GM19468 (cell line): ENCODE data around the gene HEPACAM.
A peak's percentile ranks its signal among the peaks of the same experiment; 100 is the strongest.

Experiments
- ATAC-seq: cut with Tn5 transposase; IDR thresholded peaks from one replicate; pipeline ENCODE4 v1.9.1; 2021; ENCODE audit warnings: mild to moderate bottlenecking, moderate library complexity, moderate number of reproducible peaks; ENCODE audit not compliant: unreplicated experiment; ENCODE audit errors: extremely low read depth

The HEPACAM gene

DNA sequence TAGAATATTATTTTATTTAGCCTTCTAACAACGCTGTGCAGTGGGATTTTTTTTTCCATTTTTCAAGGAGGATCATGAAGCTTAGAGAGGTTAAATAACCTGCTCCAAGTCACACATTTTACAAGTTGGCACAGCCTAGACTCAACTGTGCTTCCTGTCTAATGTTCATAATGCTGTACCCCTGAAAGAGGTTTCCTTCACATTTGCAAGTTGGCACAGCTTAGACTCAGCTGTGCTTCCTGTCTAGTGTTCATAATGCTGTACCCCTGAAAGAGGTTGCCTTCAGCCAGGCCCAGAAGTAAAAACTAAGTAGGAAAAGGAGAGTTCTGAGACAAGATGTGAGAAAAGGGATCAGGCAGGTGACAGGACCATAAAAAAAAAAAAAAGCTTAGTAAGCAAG is 7.9 kb upstream of the HEPACAM start:
- ATAC-seq: no peak

GRCh38 chr11:124943254-124943616 is 7.4 kb upstream of the HEPACAM start:
- ATAC-seq: no peak

DNA sequence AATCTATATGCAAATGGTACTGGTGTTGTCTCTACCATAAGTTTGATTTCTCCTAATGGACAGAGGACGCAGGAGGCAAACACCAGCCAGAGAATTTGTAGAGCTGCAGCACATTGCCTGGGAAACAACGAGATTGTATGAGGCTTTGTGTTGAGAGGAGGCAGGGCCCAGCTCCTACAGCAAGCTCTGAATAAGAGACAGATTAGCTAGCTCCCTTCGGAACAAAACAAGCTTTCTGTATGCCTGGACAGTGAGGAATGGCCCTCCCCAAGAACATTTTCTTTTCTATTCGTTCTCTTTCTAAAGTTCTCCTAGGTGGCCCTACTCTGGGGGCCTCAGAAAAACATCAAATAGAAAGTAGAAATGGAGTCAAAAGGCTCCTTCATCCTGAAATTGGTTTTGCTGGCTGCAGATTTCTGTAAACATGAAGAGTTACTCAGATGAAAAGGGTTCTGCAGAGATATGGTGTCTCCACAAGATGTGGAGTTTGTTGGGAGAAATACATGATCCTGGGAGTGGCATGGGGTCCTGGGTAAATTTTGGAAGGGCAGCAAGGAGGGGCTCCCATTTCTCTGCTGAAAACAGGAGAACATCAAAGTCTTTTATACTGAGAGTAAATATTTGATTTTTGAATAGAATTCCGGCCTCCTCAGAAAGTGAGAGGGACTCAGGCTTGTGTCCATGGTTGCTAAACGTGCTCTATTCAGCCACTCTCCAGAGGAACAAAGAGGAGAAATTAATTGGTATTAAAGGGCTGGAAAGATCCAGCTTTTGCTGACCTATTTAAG is 6.8 kb upstream of the HEPACAM start:
- ATAC-seq: no peak

- no peak for ATAC-seq
These were observed 5.9 kb upstream of the HEPACAM start for GRCh38 chr11:124941703-124942102.

DNA sequence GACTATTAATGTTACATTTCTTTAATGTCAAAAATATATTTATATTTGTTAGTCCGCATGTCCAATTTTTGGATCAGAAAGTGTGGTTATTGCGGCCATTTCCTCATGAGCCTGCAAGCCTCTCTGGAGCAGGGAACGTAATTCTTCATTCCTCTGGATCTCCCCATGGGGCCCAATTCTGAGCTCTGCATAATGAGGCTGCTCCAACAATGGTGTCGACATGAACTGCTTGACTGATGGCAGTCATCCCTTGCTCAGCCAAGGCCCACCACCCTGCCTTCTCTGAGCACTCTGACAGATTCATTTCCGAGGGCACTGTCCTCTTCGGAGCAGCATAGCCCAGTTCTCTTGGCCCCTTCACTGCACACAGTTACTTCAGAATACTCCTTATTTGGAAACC is 3.1 kb upstream of the HEPACAM start:
- ATAC-seq: no peak

GRCh38 chr11:124938206-124938765 is 2.4 kb upstream of the HEPACAM start:
- ATAC-seq: no peak

DNA sequence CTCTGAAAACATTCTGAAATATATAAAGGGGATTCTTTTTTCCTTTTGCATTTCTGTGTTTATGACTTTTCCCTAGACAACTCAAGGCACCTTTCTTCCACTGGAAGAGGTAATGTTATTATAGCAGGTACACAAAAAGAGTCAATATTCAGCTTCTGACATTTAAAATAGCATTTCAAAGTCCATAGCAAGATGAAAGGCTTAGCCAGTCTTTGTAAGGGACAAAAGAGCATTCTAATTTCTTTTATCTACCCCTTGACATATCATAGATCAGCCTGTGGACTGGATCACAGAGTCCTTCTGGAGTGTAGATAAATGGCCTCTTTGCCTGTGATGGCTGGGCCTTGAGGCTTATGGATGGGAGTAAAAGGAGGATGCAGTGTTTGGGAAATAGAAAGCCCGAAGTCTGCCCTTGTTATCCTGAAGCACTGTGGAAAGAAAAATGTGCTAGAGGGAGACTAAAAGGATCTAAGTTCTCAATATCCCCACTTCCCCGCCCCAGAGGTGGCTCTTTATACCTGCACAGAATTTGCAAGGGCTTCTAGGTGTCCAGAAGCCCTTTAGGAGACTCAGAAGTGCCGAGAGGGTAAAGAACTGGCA is 1.6 kb upstream of the HEPACAM start:
- ATAC-seq: no peak

- ATAC-seq: no peak
These were observed 842 bp downstream of the HEPACAM start for GRCh38 chr11:124934862-124935547.

- peak; percentile 91 for ATAC-seq
These were observed 5.0 kb downstream of the HEPACAM start for GRCh38 chr11:124930799-124931198.

DNA sequence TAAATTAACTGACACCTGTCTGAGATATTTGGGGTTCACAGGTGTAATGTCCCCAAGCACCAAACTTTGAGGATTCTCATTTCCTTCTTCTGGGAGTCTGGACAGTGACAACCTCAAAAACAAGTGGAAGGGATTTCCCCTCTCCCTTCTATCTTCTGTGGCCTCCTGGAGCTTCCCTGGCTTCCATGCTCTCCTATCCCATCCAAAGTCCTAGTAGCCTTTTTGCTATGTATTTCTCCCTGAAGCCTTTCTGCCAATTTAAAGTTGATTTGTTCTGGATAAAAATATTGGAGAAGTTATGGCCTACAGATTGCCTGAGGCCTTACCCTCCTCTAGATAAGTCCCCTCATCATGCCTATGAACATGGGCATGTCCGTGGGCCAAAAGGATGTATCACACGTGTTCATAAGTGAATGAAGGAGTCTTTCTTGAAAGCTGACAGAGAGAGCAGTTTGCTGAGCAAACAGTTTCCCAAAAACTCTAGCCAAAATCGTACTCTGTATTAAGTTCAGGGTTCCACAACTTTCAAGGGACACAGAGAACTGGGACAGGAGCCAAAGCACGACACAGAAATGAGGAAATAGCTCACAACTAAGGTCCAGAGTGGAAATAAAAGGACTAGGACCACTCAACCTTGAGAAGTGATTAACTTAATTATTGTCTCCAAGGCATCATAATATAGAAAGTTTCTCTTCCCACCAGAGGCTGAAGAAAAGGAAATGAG is 6.7 kb downstream of the HEPACAM start:
- no peak for ATAC-seq

DNA sequence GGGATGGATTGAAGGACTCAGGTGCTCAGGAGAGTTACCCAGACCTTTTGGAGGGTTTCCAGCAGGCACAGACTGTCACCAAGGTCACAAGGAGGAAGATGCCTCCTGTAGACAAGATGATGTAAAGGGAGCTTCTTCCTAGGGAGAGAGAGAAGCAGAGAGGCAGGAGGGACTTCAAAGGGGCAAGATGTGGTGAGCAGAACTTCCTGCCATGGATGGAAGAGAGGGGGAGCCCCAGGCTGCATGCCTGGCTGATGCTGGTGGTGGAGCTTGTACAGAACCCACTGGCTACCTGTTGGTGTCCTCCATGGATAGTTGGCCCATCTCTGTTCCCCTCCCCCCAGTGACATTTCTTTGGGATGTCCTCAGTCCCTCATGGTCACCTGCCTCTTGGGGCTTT is 12.6 kb downstream of the HEPACAM start:
- ATAC-seq: no peak

DNA sequence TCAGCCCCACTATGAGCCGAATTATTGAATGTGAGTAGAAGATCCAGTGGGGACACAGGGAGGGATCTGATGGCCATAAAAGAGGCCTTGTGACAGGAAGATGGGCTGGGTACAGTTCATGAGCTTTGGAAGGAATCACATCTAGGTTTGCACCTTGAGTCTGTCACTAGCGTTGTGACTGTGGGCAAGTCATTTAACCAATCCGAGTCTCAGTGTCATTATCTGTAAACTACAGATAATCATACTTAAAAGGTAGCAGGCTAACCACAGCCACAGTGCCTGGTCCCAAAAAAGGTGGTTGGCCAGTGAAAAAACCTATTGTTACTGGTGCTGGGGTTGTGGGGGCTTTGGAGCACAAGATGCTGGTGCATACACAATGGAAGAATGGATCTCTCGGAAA is 13.0 kb downstream of the HEPACAM start:
- no peak for ATAC-seq

DNA sequence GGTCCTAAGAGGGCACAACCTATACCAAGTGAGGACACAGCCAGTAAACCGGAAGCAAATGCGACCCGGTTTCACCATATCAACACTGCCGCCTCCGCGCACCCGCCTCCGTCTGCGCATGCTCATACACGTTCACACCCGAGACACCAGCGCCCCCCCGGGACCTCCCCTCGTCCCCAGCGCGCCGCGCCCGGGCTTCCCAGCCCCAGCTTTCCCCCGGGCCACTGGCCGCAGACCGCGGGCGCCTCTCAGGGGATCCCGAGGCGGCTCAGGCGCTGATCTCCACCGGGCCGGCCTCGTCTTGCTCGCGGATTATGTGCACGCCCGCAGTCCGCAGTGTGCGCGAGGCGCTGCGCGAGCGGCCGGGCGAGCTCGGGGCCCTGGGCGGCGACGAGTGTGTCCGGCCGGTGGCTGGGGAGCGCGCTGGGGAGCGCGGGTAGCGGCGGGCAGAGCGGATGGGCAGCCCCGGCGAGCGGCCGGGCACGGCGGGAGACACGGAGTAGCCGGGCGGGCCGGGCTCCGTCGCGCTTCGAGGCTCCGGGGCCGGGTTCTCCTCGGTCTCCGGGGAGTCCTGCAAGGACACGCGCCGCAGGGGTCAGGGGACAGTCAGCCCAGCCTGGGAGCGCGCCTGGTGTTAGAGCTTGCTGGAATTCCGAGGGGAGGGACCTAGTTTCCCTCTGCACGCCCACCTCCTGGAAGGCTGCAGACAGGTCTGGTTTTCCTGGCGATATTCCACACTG is 14.8 kb downstream of the HEPACAM start:
- no peak for ATAC-seq

GRCh38 chr11:124920356-124920755 is 15.5 kb downstream of the HEPACAM start:
- ATAC-seq: no peak

GRCh38 chr11:124919898-124920297 is 15.9 kb downstream of the HEPACAM start:
- no peak for ATAC-seq

GRCh38 chr11:124918950-124919349 is 16.9 kb downstream of the HEPACAM start, which contains the start of gene HEPN1:
Gene HEPN1, plus strand, starts transcription at chr11:124919250.
- ATAC-seq: no peak

- ATAC-seq: no peak
These were observed 18.7 kb downstream of the HEPACAM start for GRCh38 chr11:124917115-124917637.

- ATAC-seq: no peak
These were observed 19.5 kb downstream of the HEPACAM start for GRCh38 chr11:124916370-124916710.

DNA sequence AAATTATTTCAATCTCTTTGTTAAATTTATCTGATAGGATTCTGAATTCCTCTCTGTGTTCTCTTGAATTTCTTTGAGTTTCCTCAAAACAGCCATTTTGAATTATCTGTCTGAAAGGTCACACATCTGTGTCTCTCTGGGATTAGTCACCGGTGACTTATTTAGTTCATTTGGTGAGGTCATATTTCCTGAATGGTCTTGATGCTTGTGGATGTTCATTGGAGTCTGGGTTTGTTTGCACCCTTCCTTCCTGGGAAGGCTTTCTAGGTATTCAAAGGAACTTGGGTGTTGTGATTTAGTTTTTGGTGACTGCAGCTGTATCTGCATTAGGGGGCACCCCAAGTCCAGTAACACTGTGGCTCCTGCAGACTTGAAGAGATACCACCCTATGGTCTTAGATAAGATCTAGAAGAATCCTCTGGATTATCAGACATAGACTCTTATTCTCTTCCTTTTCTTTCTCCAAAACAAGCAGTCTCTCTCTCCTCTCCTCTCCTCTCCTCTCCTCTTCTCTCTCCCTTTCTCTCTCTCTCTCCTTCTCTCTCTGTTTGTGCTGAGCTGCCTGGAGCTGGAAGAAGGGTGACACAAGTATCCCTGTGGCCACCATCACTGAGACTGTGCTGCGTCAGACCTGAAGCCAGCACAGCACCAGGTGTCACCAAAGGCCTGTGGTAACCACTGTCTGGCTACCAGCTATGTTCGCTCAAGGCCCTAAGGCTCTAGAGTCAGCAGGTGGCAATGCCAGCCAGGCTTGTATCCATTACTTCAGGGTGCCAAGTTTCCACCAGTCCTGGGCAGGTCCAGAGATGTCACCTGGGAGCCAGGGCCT is 20.1 kb downstream of the HEPACAM start:
- no peak for ATAC-seq
